HG03108 (cell line): Measurements from ENCODE around the gene KRT77.

ENCODE experiments used
- ATAC-seq: cut with Tn5 transposase; IDR thresholded peaks from one replicate; pipeline ENCODE4 v1.9.1; 2021; ENCODE audit warnings: moderate library complexity; ENCODE audit not compliant: unreplicated experiment

KRT77 gene

GRCh38 chr12:52659395-52659794 lies 43.9 kb downstream of the KRT77 start:
- no peak for ATAC-seq

GRCh38 chr12:52658196-52658595 lies 45.1 kb downstream of the KRT77 start:
- no peak for ATAC-seq

GRCh38 chr12:52657250-52657902 lies 45.9 kb downstream of the KRT77 start:
- ATAC-seq: no peak

DNA sequence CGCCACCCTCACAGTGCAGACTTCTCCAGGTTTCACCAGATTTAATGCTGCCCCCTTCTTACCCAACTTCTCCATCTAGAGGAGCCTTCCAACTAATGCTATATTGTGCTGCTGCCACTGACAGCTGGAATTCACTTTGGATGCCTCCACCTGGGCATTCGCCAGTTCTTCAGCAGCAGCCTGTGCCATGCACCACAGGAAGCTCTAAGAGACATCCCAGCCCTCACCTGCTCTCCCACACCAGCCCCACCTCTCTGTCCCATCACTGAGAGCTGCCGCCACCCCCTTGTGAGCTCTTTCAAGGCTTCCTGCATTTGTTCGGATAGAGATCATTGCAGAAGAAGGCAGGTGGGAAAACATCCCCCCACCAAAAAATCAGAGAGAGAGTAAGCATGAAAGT lies 46.7 kb downstream of the KRT77 start:
- no peak for ATAC-seq

- no peak for ATAC-seq
Observed at GRCh38 chr12:52655720-52656124, 47.6 kb downstream of the KRT77 start.

DNA sequence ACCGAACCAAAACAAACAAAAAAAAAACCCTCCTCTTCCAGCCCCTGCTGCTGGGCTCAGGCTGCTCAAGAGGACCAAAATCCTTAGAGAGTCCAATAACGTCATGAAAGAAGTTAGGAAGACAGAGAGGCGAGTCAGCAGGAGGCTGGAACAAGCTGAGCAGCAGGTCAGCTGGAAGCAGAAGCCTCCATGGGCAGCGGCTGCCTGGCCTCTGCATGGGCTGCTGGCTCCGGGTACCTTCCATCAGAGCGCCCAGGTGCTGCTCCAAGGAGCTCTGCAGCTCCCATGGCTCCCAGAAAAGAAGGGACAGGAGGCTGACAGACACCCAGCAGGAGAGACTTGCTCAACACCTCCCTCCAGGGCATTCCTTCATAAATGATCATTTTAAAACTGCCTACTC lies 48.1 kb downstream of the KRT77 start:
- ATAC-seq: no peak

DNA sequence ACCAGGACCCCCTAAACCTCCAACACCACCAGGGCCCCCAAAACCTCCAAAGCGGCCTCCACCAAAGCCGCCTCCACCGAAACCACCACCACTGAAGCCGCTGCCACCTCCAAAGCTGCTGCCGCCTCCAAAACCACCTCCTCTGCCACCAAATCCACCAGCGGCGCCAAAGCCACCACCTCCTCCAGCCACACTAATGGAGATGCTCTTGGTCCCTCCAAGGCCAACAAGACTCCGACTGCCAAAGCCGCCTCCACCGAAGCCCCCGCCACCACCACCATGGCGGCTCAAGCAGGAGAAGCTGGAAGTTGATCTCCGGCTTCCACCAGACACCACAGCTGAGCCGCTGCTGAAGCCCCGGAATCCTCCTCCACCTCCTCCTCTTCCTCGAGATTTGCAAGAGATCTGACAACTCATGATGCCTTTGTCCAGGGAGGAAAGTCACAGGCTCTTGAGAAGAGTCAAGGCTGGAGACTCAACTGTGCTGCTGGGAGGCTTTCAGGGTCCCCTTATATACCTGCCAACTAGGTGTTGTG lies 51.5 kb downstream of the KRT77 start, which contains the start of gene KRT2:
Gene KRT2 (minus strand): TSS at position 486 of the 536 bp plus-strand sequence. CDS start 69 bp downstream, at position 417.
- no peak for ATAC-seq

- ATAC-seq: no peak
Observed at GRCh38 chr12:52650520-52651081, 52.7 kb downstream of the KRT77 start.

GRCh38 chr12:52649066-52649465 lies 54.3 kb downstream of the KRT77 start:
- no peak for ATAC-seq

- ATAC-seq: no peak
Observed at GRCh38 chr12:52648012-52648550, 55.2 kb downstream of the KRT77 start.

- ATAC-seq: no peak
Observed at GRCh38 chr12:52647601-52648000, 55.7 kb downstream of the KRT77 start.

- ATAC-seq: no peak
Observed at GRCh38 chr12:52646613-52647012, 56.7 kb downstream of the KRT77 start.

DNA sequence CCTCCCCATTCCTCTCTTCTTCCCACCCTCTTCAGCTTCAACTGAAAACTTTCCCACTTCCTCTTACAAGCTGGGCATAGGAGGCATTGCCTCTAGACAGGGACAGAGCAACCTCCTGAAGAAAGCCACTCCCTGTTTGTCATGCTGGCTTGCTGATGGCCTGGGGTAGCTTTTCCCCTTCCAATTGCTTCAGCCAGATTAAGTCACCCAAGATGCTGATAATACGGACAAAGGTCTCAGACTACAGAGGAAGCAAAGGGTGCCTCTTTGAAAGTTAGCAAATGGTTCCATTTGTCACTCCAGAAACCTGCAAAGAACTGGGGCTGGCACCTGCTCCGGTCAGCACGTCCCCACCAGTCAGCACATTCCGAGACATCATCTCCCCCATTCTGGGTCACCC lies 57.3 kb downstream of the KRT77 start:
- ATAC-seq: no peak

DNA sequence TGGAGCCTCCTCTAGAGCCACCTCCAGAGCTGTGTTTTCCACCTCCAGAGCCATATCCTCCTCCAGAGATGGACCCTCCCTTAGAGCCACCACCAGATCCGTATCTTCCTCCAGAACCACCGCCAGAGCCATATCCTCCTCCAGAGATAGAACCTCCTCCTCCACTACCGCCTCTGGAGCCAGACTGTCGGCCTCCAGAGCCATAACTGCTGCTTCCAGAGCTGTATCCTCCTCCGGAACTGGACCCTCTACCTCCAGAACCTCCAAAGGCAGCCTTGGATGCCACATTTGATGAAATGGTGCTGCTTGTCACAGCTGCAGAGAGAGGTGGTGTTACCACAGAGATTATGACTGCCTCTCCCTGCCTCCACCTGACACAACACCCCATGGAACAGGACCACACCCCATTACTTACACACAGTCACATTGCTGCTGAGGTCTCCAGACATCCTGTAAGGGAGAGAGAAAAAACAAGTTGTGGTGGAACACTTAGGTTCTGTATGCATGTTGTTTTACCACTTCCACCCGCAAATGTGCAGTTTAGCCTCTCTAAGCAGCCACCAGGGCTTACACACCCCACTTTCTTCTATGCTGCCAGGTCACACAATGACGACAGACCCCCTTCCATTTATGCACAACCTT lies 58.1 kb downstream of the KRT77 start:
- ATAC-seq: no peak

DNA sequence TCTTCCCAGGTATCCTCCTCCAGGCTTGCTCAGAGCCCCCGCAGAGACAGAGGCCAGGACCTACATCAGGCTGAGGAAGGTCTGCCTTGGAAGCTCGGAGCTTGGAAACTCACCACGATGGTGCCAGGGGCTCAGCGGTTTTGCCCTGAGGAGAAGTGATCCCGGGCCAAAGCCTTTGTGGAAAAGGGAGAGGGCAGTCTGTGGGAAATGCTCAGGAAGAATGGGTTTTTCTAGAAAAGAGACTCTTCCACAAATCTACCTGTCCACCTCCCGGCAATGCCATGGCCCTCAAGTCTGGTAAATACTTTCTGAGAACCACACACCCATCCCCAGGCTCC lies 59.3 kb downstream of the KRT77 start:
- ATAC-seq: no peak

GRCh38 chr12:52643233-52644077 lies 59.9 kb downstream of the KRT77 start:
- ATAC-seq: no peak

DNA sequence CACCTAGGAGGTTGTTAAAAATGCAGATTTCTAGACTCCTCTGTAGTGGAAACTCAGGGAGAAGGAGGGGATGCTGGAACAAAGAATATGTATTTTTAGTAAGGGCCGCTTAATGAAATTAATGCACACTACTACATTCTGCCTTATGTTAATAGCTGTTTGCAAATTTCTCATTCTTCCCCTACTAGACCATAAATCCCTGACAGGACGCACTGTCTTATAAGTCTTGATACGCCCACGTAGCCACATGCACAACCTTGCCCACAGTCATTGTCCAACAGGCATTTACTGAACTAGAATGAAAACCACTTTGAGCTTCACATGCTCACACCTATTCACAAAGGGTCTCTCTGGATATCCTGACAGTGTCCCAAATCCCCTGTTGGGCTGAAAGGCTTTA lies 61.9 kb downstream of the KRT77 start:
- ATAC-seq: no peak
